ENCODE measurements around the gene SIM2.
A peak's percentile ranks its signal among the peaks of the same experiment; 100 is the strongest.
"Not testable (repeated sequence)": the region's sequence is repeated elsewhere in the genome, so short reads cannot be mapped to it uniquely, and the experiment has no call there.

The SIM2 gene

GRCh38 chr21:36698981-36699545 is at the start of gene SIM2:
Gene SIM2 (plus strand): TSS chr21:36699115. CDS start chr21:36699747, 632 bp downstream.
- peaks cover 79% of the 10 kb centered on the region for H3K27me3 Mint-ChIP-seq (ENCODE audit: low read depth)

GRCh38 chr21:36654324-36654723 is 44.6 kb upstream of the SIM2 start:
- Mint-ChIP-seq H3K4me3 (no peak overlapping the region), H3K27ac (no peak overlapping the region), H3K9me3 (no peaks in the 10 kb centered on the region), H3K4me1 (ENCODE audit: low read depth) (no peaks in the 10 kb centered on the region), H3K36me3 (ENCODE audit: low read depth) (no peaks in the 10 kb centered on the region), H3K27me3 (ENCODE audit: low read depth) (no peaks in the 10 kb centered on the region)

More at GRCh38 chr21:36698981-36699545, at the start of gene SIM2:
- H3K9me3 Mint-ChIP-seq: no peaks in the 10 kb centered on the region
- H3K4me3 Mint-ChIP-seq: no peak within 1 kb of the TSS
- peak within 1 kb of the TSS; percentile 80 for H3K27ac Mint-ChIP-seq
- peaks cover 10% of the 10 kb centered on the region for H3K4me1 Mint-ChIP-seq (ENCODE audit: low read depth)
- peaks cover 7% of the 10 kb centered on the region for H3K36me3 Mint-ChIP-seq (ENCODE audit: low read depth)

GRCh38 chr21:36654796-36655325 is 44.1 kb upstream of the SIM2 start:
- H3K9me3 Mint-ChIP-seq: no peaks in the 10 kb centered on the region
- no peak overlapping the region for H3K27ac Mint-ChIP-seq
- H3K4me1 Mint-ChIP-seq (ENCODE audit: low read depth): no peaks in the 10 kb centered on the region
- H3K4me3 Mint-ChIP-seq: no peak overlapping the region
- no peaks in the 10 kb centered on the region for H3K36me3 Mint-ChIP-seq (ENCODE audit: low read depth)
- H3K27me3 Mint-ChIP-seq (ENCODE audit: low read depth): no peaks in the 10 kb centered on the region

GRCh38 chr21:36656138-36656537 is 42.8 kb upstream of the SIM2 start:
- Mint-ChIP-seq H3K4me1 (ENCODE audit: low read depth) (no peaks in the 10 kb centered on the region), H3K27ac (no peak overlapping the region), H3K4me3 (no peak overlapping the region), H3K27me3 (ENCODE audit: low read depth) (peaks cover 10% of the 10 kb centered on the region), H3K36me3 (ENCODE audit: low read depth) (no peaks in the 10 kb centered on the region), H3K9me3 (no peaks in the 10 kb centered on the region)

- peaks cover 14% of the 10 kb centered on the region for H3K27me3 Mint-ChIP-seq (ENCODE audit: low read depth)
- H3K4me1 Mint-ChIP-seq (ENCODE audit: low read depth); H3K9me3 Mint-ChIP-seq; H3K4me3 Mint-ChIP-seq; H3K27ac Mint-ChIP-seq; H3K36me3 Mint-ChIP-seq (ENCODE audit: low read depth): not testable (repeated sequence)
These were observed 41.6 kb upstream of the SIM2 start for GRCh38 chr21:36657290-36657689.

GRCh38 chr21:36657999-36658398 is 40.9 kb upstream of the SIM2 start:
- Mint-ChIP-seq H3K36me3 (ENCODE audit: low read depth) (no peaks in the 10 kb centered on the region), H3K4me1 (ENCODE audit: low read depth) (no peaks in the 10 kb centered on the region), H3K27ac (no peak overlapping the region), H3K4me3 (no peak overlapping the region), H3K27me3 (ENCODE audit: low read depth) (peaks cover 14% of the 10 kb centered on the region), H3K9me3 (no peaks in the 10 kb centered on the region)

- H3K4me3 Mint-ChIP-seq: no peak overlapping the region
- peaks cover 22% of the 10 kb centered on the region for H3K27me3 Mint-ChIP-seq (ENCODE audit: low read depth)
- H3K27ac Mint-ChIP-seq: no peak overlapping the region
- H3K4me1 Mint-ChIP-seq (ENCODE audit: low read depth): no peaks in the 10 kb centered on the region
- no peaks in the 10 kb centered on the region for H3K9me3 Mint-ChIP-seq
- no peaks in the 10 kb centered on the region for H3K36me3 Mint-ChIP-seq (ENCODE audit: low read depth)
These were observed 40.0 kb upstream of the SIM2 start for GRCh38 chr21:36658926-36659325.

- Mint-ChIP-seq H3K4me1 (ENCODE audit: low read depth) (no peaks in the 10 kb centered on the region), H3K4me3 (no peak overlapping the region), H3K9me3 (no peaks in the 10 kb centered on the region), H3K36me3 (ENCODE audit: low read depth) (no peaks in the 10 kb centered on the region), H3K27me3 (ENCODE audit: low read depth) (peaks cover 22% of the 10 kb centered on the region), H3K27ac (no peak overlapping the region)
These were observed 37.2 kb upstream of the SIM2 start for GRCh38 chr21:36661511-36662309.

- Mint-ChIP-seq H3K4me1 (ENCODE audit: low read depth) (no peaks in the 10 kb centered on the region), H3K27me3 (ENCODE audit: low read depth) (peaks cover 22% of the 10 kb centered on the region), H3K36me3 (ENCODE audit: low read depth) (no peaks in the 10 kb centered on the region), H3K4me3 (no peak overlapping the region), H3K9me3 (no peaks in the 10 kb centered on the region), H3K27ac (no peak overlapping the region)
These were observed 35.7 kb upstream of the SIM2 start for GRCh38 chr21:36663033-36663855.

GRCh38 chr21:36664662-36664990 is 34.3 kb upstream of the SIM2 start:
- H3K27me3 Mint-ChIP-seq (ENCODE audit: low read depth): peaks cover 22% of the 10 kb centered on the region
- H3K36me3 Mint-ChIP-seq (ENCODE audit: low read depth): no peaks in the 10 kb centered on the region
- H3K27ac Mint-ChIP-seq: no peak overlapping the region
- no peaks in the 10 kb centered on the region for H3K4me1 Mint-ChIP-seq (ENCODE audit: low read depth)
- no peak overlapping the region for H3K4me3 Mint-ChIP-seq
- H3K9me3 Mint-ChIP-seq: no peaks in the 10 kb centered on the region

GRCh38 chr21:36665806-36666205 is 33.1 kb upstream of the SIM2 start:
- Mint-ChIP-seq H3K9me3 (no peaks in the 10 kb centered on the region), H3K36me3 (ENCODE audit: low read depth) (no peaks in the 10 kb centered on the region), H3K4me3 (no peak overlapping the region), H3K27me3 (ENCODE audit: low read depth) (peaks cover 14% of the 10 kb centered on the region), H3K27ac (no peak overlapping the region), H3K4me1 (ENCODE audit: low read depth) (no peaks in the 10 kb centered on the region)

GRCh38 chr21:36668713-36669112 is 30.2 kb upstream of the SIM2 start:
- Mint-ChIP-seq H3K9me3 (no peaks in the 10 kb centered on the region), H3K4me1 (ENCODE audit: low read depth) (no peaks in the 10 kb centered on the region), H3K4me3 (no peak overlapping the region), H3K27ac (no peak overlapping the region), H3K27me3 (ENCODE audit: low read depth) (peaks cover 10% of the 10 kb centered on the region), H3K36me3 (ENCODE audit: low read depth) (no peaks in the 10 kb centered on the region)

GRCh38 chr21:36671836-36672235 is 27.1 kb upstream of the SIM2 start:
- Mint-ChIP-seq H3K36me3 (ENCODE audit: low read depth) (no peaks in the 10 kb centered on the region), H3K27me3 (ENCODE audit: low read depth) (peaks cover 17% of the 10 kb centered on the region), H3K27ac (no peak overlapping the region), H3K4me1 (ENCODE audit: low read depth) (no peaks in the 10 kb centered on the region), H3K4me3 (no peak overlapping the region), H3K9me3 (no peaks in the 10 kb centered on the region)

- H3K4me3 Mint-ChIP-seq; H3K36me3 Mint-ChIP-seq (ENCODE audit: low read depth); H3K4me1 Mint-ChIP-seq (ENCODE audit: low read depth); H3K9me3 Mint-ChIP-seq; H3K27ac Mint-ChIP-seq: not testable (repeated sequence)
- peaks cover 21% of the 10 kb centered on the region for H3K27me3 Mint-ChIP-seq (ENCODE audit: low read depth)
These were observed 26.6 kb upstream of the SIM2 start for GRCh38 chr21:36672296-36672695.

GRCh38 chr21:36672737-36673136 is 26.2 kb upstream of the SIM2 start:
- peaks cover 21% of the 10 kb centered on the region for H3K27me3 Mint-ChIP-seq (ENCODE audit: low read depth)
- no peaks in the 10 kb centered on the region for H3K36me3 Mint-ChIP-seq (ENCODE audit: low read depth)
- no peaks in the 10 kb centered on the region for H3K9me3 Mint-ChIP-seq
- H3K4me1 Mint-ChIP-seq (ENCODE audit: low read depth): no peaks in the 10 kb centered on the region
- H3K27ac Mint-ChIP-seq: no peak overlapping the region
- no peak overlapping the region for H3K4me3 Mint-ChIP-seq

Measured in T-helper 1 cell treated with Interleukin-12 subunit alpha and Interleukin-12 subunit beta and Interleukin-4 antibody, amounts not matched to agents 30 μg/mL and 1 μg/mL, for 36 hours (primary cell).